HEK293 (cell line): Measurements from ENCODE around the gene RAPGEF5.

Experiments used
- CTCF ChIA-PET: fragments of 350-600 bp; formaldehyde crosslinking; extraction: SDS; loops from one replicate; lab custom pipeline; 2021; ENCODE audit warnings: antibody characterized with exemption; lab: Yijun Ruan, JAX
- POLR2A ChIA-PET: fragments of 300-600 bp; formaldehyde crosslinking; extraction: SDS; loops from one replicate; lab custom pipeline; 2020; ENCODE audit warnings: antibody characterized with exemption, inconsistent platforms; lab: Yijun Ruan, JAX
- H3K27ac ChIP-seq: fragments of 200-500 bp; sonication (Bioruptor generic); 2 replicates; pipeline ENCODE4 v1.5.1; 2014; ENCODE audit warnings: low read depth, low read length, control low read depth, inconsistent platforms; ENCODE audit errors: extremely low read depth
- H3K36me3 ChIP-seq, 2 experiments: fragments of 200-500 bp in 1 of 2; sonication (Bioruptor generic) in 1 of 2; 1 replicate in 1 of 2; 2 replicates in 1 of 2; pipeline ENCODE4 v1.5.1; 2014 to 2017; ENCODE audit warnings: inconsistent platforms in 2 of 2, low read length in 2 of 2; ENCODE audit not compliant: control insufficient read depth in 2 of 2, insufficient read depth in 1 of 2
- H3K4me1 ChIP-seq: fragments of 200-500 bp; sonication (Bioruptor generic); 2 replicates; pipeline ENCODE4 v1.5.1; 2014; ENCODE audit warnings: mild to moderate bottlenecking, low read length, inconsistent platforms; ENCODE audit not compliant: control insufficient read depth, insufficient read depth
- H3K4me3 ChIP-seq: 2 replicates; pipeline ENCODE4 v1.5.1; 2011; ENCODE audit warnings: low read depth, mild to moderate bottlenecking, control low read depth, low read length, moderate library complexity
- H3K9me3 ChIP-seq: fragments of 200-500 bp; sonication (Bioruptor generic); 2 replicates; pipeline ENCODE4 v1.5.1; 2014; ENCODE audit warnings: low read depth, low read length, inconsistent platforms; ENCODE audit not compliant: control insufficient read depth, insufficient read depth
- HOXA7 ChIP-seq: sonication (generic); formaldehyde crosslinking; IDR thresholded peaks from 2 replicates; pipeline ENCODE4 v1.8.1; 2022; ENCODE audit warnings: missing genetic modification reagents, borderline replicate concordance
- MZF1 ChIP-seq: fragments of 450-650 bp; formaldehyde crosslinking; IDR thresholded peaks from 2 replicates; pipeline ENCODE4 v1.5.1; 2017; ENCODE audit warnings: missing biosample characterization, missing genetic modification characterization, borderline replicate concordance
- SCRT1 ChIP-seq: fragments of 450-650 bp; formaldehyde crosslinking; IDR thresholded peaks from 2 replicates; pipeline ENCODE4 v1.5.1; 2016; ENCODE audit warnings: missing biosample characterization, missing genetic modification characterization, borderline replicate concordance
- SETDB1 ChIP-seq: IDR thresholded peaks from one replicate; pipeline ENCODE4 v1.6.1; 2017; ENCODE audit warnings: mild to moderate bottlenecking, low read length, moderate library complexity, mixed read lengths; ENCODE audit not compliant: insufficient read length
- YY1 ChIP-seq: fragments of 450-650 bp; formaldehyde crosslinking; IDR thresholded peaks from 2 replicates; pipeline ENCODE4 v1.5.1; 2018; ENCODE audit warnings: missing biosample characterization, missing genetic modification characterization
- ZBTB6 ChIP-seq: fragments of 450-650 bp; formaldehyde crosslinking; IDR thresholded peaks from 2 replicates; pipeline ENCODE4 v1.5.1; 2017; ENCODE audit warnings: missing biosample characterization, missing genetic modification characterization
- ZBTB7A ChIP-seq: fragments of 450-650 bp; formaldehyde crosslinking; IDR thresholded peaks from 2 replicates; pipeline ENCODE4 v1.5.1; 2016; ENCODE audit warnings: low read depth, missing biosample characterization, missing genetic modification characterization
- ZNF19 ChIP-seq: fragments of 450-650 bp; formaldehyde crosslinking; IDR thresholded peaks from 2 replicates; pipeline ENCODE4; 2016; ENCODE audit warnings: missing biosample characterization, missing genetic modification characterization, low read depth
- ZNF202 ChIP-seq: fragments of 450-650 bp; formaldehyde crosslinking; IDR thresholded peaks from 2 replicates; pipeline ENCODE4 v1.5.1; 2016; ENCODE audit warnings: missing biosample characterization, missing genetic modification characterization, borderline replicate concordance
- ZNF23 ChIP-seq: fragments of 450-650 bp; formaldehyde crosslinking; IDR thresholded peaks from 2 replicates; pipeline ENCODE4 v1.5.1; 2016; ENCODE audit warnings: missing biosample characterization, missing genetic modification characterization, borderline replicate concordance
- ZNF248 ChIP-seq: fragments of 450-650 bp; formaldehyde crosslinking; IDR thresholded peaks from 2 replicates; pipeline ENCODE4 v1.5.1; 2017; ENCODE audit warnings: missing biosample characterization, missing genetic modification characterization
- ZNF274 ChIP-seq, 2 experiments: fragments of 200-500 bp in 1 of 2; fragments of 450-650 bp in 1 of 2; sonication (Bioruptor generic) in 1 of 2; formaldehyde crosslinking in 1 of 2; IDR thresholded peaks; 2 replicates each; pipeline versions ENCODE4 v1.5.1 to v1.6.1; 2014 to 2016; ENCODE audit warnings: borderline replicate concordance in 1 of 2, inconsistent platforms in 1 of 2, low read length in 1 of 2, missing biosample characterization in 1 of 2, missing genetic modification characterization in 1 of 2
- ZNF292 ChIP-seq: fragments of 450-650 bp; formaldehyde crosslinking; IDR thresholded peaks from 2 replicates; pipeline ENCODE4 v1.5.1; 2016; ENCODE audit warnings: low read depth, missing biosample characterization, missing genetic modification characterization, borderline replicate concordance
- ZNF37A ChIP-seq: fragments of 450-650 bp; IDR thresholded peaks from 2 replicates; pipeline ENCODE4 v1.5.1; 2018; ENCODE audit warnings: missing biosample characterization, missing genetic modification characterization
- ZNF398 ChIP-seq: fragments of 450-650 bp; formaldehyde crosslinking; IDR thresholded peaks from 2 replicates; pipeline ENCODE4 v1.5.1; 2017; ENCODE audit warnings: missing biosample characterization, missing genetic modification characterization
- ZNF426 ChIP-seq: fragments of 450-650 bp; formaldehyde crosslinking; IDR thresholded peaks from 2 replicates; pipeline ENCODE4 v1.5.1; 2017; ENCODE audit warnings: missing biosample characterization, missing genetic modification characterization, mild to moderate bottlenecking, inconsistent platforms, moderate library complexity
- ZNF473 ChIP-seq: fragments of 450-650 bp; formaldehyde crosslinking; IDR thresholded peaks from 2 replicates; pipeline ENCODE4 v1.5.1; 2017; ENCODE audit warnings: missing biosample characterization, missing genetic modification characterization
- ZNF560 ChIP-seq: fragments of 450-650 bp; formaldehyde crosslinking; IDR thresholded peaks from 2 replicates; pipeline ENCODE4 v1.5.1; 2017; ENCODE audit warnings: missing biosample characterization, missing genetic modification characterization, borderline replicate concordance
- ZNF654 ChIP-seq: fragments of 450-650 bp; formaldehyde crosslinking; IDR thresholded peaks from 2 replicates; pipeline ENCODE4 v1.5.1; 2016; ENCODE audit warnings: low read depth, missing biosample characterization, missing genetic modification characterization
- TF ChIP-seq, protein P1 (sequence below): fragments of 450-650 bp; formaldehyde crosslinking; IDR thresholded peaks from 2 replicates; pipeline ENCODE4 v1.5.1; 2016; ENCODE audit warnings: missing biosample characterization, missing genetic modification characterization
- TF ChIP-seq, protein P2 (sequence below): fragments of 450-650 bp; formaldehyde crosslinking; IDR thresholded peaks from 2 replicates; pipeline ENCODE4 v1.5.1; 2017; ENCODE audit warnings: missing biosample characterization, mild to moderate bottlenecking, missing genetic modification characterization, moderate library complexity

RAPGEF5 gene

GRCh38 chr7:22316914-22317313, 40.0 kb downstream of the RAPGEF5 start:
- H3K4me3 ChIP-seq = no peak overlapping the region
- H3K9me3 ChIP-seq = no peaks in the 10 kb centered on the region
- H3K27ac ChIP-seq = no peak overlapping the region
- ChIA-PET POLR2A (no interaction called here), CTCF (interaction anchor here (0.7 kb wide), 1 partner anchor 30 kb away, joined by 3 read pairs; no protein-coding TSS in a partner anchor)
- peaks cover 9% of the 10 kb centered on the region; the same call in 1 of the 2 replicates for H3K4me1 ChIP-seq
- no peaks in the 10 kb centered on the region for H3K36me3 ChIP-seq
- no peak for TF ChIP-seq HOXA7 (CRISPR knock-in tag)
- TF ChIP-seq ZNF398 (tag by site-specific recombination) = no peak
- TF ChIP-seq ZNF19 (tag by site-specific recombination) = no peak
- TF ChIP-seq, protein P1, sequence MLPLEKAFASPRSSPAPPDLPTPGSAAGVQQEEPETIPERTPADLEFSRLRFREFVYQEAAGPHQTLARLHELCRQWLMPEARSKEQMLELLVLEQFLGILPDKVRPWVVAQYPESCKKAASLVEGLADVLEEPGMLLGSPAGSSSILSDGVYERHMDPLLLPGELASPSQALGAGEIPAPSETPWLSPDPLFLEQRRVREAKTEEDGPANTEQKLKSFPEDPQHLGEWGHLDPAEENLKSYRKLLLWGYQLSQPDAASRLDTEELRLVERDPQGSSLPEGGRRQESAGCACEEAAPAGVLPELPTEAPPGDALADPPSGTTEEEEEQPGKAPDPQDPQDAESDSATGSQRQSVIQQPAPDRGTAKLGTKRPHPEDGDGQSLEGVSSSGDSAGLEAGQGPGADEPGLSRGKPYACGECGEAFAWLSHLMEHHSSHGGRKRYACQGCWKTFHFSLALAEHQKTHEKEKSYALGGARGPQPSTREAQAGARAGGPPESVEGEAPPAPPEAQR (tag by site-specific recombination) = no peak
- TF ChIP-seq ZNF248 (tag by site-specific recombination) = no peak
- no peak for TF ChIP-seq SCRT1 (tag by site-specific recombination)
- TF ChIP-seq ZNF292 = no peak
- no peak for TF ChIP-seq ZNF654 (tag by site-specific recombination)
- no peak for TF ChIP-seq MZF1 (tag by site-specific recombination)
- no peak for TF ChIP-seq ZNF274 (IDR thresholded peaks at IDR 0.05; ENCODE audit: low read length)
- TF ChIP-seq ZNF274 (tag by site-specific recombination; IDR thresholded peaks at IDR 0.05; ENCODE audit: borderline replicate concordance) = no peak
- no peak for TF ChIP-seq ZNF426 (tag by site-specific recombination)
- TF ChIP-seq ZNF37A (tag by site-specific recombination) = no peak
- no peak for TF ChIP-seq ZBTB6 (tag by site-specific recombination)
- no peak for TF ChIP-seq ZBTB7A (tag by site-specific recombination)
- no peak for TF ChIP-seq ZNF23 (tag by site-specific recombination)
- TF ChIP-seq ZNF473 (tag by site-specific recombination) = no peak
- TF ChIP-seq, protein P2, sequence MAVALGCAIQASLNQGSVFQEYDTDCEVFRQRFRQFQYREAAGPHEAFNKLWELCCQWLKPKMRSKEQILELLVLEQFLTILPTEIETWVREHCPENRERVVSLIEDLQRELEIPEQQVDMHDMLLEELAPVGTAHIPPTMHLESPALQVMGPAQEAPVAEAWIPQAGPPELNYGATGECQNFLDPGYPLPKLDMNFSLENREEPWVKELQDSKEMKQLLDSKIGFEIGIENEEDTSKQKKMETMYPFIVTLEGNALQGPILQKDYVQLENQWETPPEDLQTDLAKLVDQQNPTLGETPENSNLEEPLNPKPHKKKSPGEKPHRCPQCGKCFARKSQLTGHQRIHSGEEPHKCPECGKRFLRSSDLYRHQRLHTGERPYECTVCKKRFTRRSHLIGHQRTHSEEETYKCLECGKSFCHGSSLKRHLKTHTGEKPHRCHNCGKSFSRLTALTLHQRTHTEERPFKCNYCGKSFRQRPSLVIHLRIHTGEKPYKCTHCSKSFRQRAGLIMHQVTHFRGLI (tag by site-specific recombination) = no peak
- TF ChIP-seq ZNF560 (tag by site-specific recombination) = no peak

- Histone ChIP-seq H3K27ac (no peak overlapping the region), H3K36me3 (peaks cover 13 to 24% of the 10 kb centered on the region in 2 experiments), H3K4me1 (no peaks in the 10 kb centered on the region), H3K4me3 (no peak overlapping the region), H3K9me3 (no peaks in the 10 kb centered on the region)
- no peak for TF ChIP-seq YY1
- no peak for TF ChIP-seq ZNF202 (tag by site-specific recombination)
- TF ChIP-seq SETDB1 = no peak
- ChIA-PET POLR2A (no interaction called here), CTCF (interaction anchor here (0.5 to 1.1 kb wide), 4 partner anchors 44 to 854 kb away, joined by 3 read pairs; no protein-coding TSS in a partner anchor)
These were observed 49.1 kb downstream of the RAPGEF5 start for GRCh38 chr7:22307816-22308215.
